H9 (cell line): ENCODE data around the gene PLA2G12B. TPM values are rescaled to one million over a fixed set of nuclear protein-coding genes. Genes with fewer than 3 reads are reported as not detected.

Source experiments
- DNase-seq: peaks from one replicate; pipeline ENCODE4 v3.0.0-alpha.2; 2017
- H2AFZ ChIP-seq: one replicate; pipeline ENCODE4 v1.6.1; 2013; ENCODE audit warnings: mild to moderate bottlenecking, low read length, control low read depth, moderate library complexity
- H2AK5ac ChIP-seq: 2 replicates; pipeline ENCODE4 v1.6.1; 2013; ENCODE audit warnings: low read length, control low read depth, mixed read lengths; ENCODE audit not compliant: insufficient read length
- H2BK120ac ChIP-seq: one replicate; pipeline ENCODE4 v1.6.1; 2013; ENCODE audit warnings: low read depth, mild to moderate bottlenecking, low read length, control low read depth, inconsistent platforms; ENCODE audit not compliant: poor library complexity, severe bottlenecking
- H2BK12ac ChIP-seq: 2 replicates; pipeline ENCODE4 v1.6.1; 2013; ENCODE audit warnings: low read length, control low read depth, mixed read lengths, low read depth; ENCODE audit not compliant: insufficient read length
- H2BK15ac ChIP-seq: 2 replicates; pipeline ENCODE4 v1.6.1; 2013; ENCODE audit warnings: low read depth, low read length, control low read depth
- H2BK20ac ChIP-seq: one replicate; pipeline ENCODE4 v1.6.1; 2013; ENCODE audit warnings: low read depth, mild to moderate bottlenecking, low read length, control low read depth, inconsistent platforms; ENCODE audit not compliant: poor library complexity, severe bottlenecking
- H2BK5ac ChIP-seq: 2 replicates; pipeline ENCODE4 v1.6.1; 2013; ENCODE audit warnings: low read length, control low read depth, mixed read lengths; ENCODE audit not compliant: insufficient read length
- H3K14ac ChIP-seq: 2 replicates; pipeline ENCODE4 v1.6.1; 2013; ENCODE audit warnings: low read length, control low read depth; ENCODE audit not compliant: insufficient read depth
- H3K18ac ChIP-seq: 2 replicates; pipeline ENCODE4 v1.6.1; 2013; ENCODE audit warnings: low read depth, mild to moderate bottlenecking, mixed read lengths, low read length, control low read depth; ENCODE audit not compliant: insufficient read length
- H3K23ac ChIP-seq: 2 replicates; pipeline ENCODE4 v1.6.1; 2013; ENCODE audit warnings: low read length, control low read depth, mixed read lengths, low read depth; ENCODE audit not compliant: insufficient read length
- H3K23me2 ChIP-seq: 2 replicates; pipeline ENCODE4 v1.6.1; 2013; ENCODE audit warnings: low read depth, mild to moderate bottlenecking, mixed read lengths, low read length, control low read depth; ENCODE audit not compliant: insufficient read length, poor library complexity, severe bottlenecking
- H3K27ac ChIP-seq: 2 replicates; pipeline ENCODE4 v1.5.1; 2013; ENCODE audit warnings: low read length, control low read depth, mixed read lengths, low read depth; ENCODE audit not compliant: insufficient read length
- H3K27me3 ChIP-seq: 2 replicates; pipeline ENCODE4 v1.6.1; 2013; ENCODE audit warnings: low read length, control low read depth, inconsistent platforms; ENCODE audit not compliant: insufficient read depth
- H3K4ac ChIP-seq: 2 replicates; pipeline ENCODE4 v1.6.1; 2013; ENCODE audit warnings: low read depth, mild to moderate bottlenecking, control low read depth, inconsistent platforms, low read length, moderate library complexity
- H3K4me1 ChIP-seq: 2 replicates; pipeline ENCODE4 v1.6.1; 2013; ENCODE audit warnings: low read length, control low read depth, inconsistent platforms; ENCODE audit not compliant: insufficient read depth
- H3K4me2 ChIP-seq: 2 replicates; pipeline ENCODE4 v1.6.1; 2013; ENCODE audit warnings: low read length, control low read depth, mixed read lengths; ENCODE audit not compliant: insufficient read length, insufficient read depth
- H3K56ac ChIP-seq: 2 replicates; pipeline ENCODE4 v1.6.1; 2013; ENCODE audit warnings: low read depth, mild to moderate bottlenecking, mixed read lengths, low read length, control low read depth; ENCODE audit not compliant: insufficient read length
- H3K79me1 ChIP-seq: 2 replicates; pipeline ENCODE4 v1.6.1; 2013; ENCODE audit warnings: low read depth, mild to moderate bottlenecking, moderate library complexity, low read length, control low read depth, inconsistent platforms; ENCODE audit not compliant: insufficient read depth, poor library complexity, severe bottlenecking
- H3K79me2 ChIP-seq: 2 replicates; pipeline ENCODE4 v1.6.1; 2013; ENCODE audit warnings: low read length, control low read depth, inconsistent platforms; ENCODE audit not compliant: insufficient read depth
- H3K9ac ChIP-seq: 2 replicates; pipeline ENCODE4 v1.6.1; 2013; ENCODE audit warnings: low read length, control low read depth, mixed read lengths; ENCODE audit not compliant: insufficient read length; ENCODE audit errors: extremely low read depth
- H3K9me3 ChIP-seq: one replicate; pipeline ENCODE4 v1.6.1; 2013; ENCODE audit warnings: low read depth, low read length, inconsistent platforms; ENCODE audit not compliant: control insufficient read depth
- H3T11ph ChIP-seq: one replicate; pipeline ENCODE4 v1.6.1; 2013; ENCODE audit warnings: mild to moderate bottlenecking, low read length, control low read depth, inconsistent platforms
- H4K20me1 ChIP-seq: one replicate; pipeline ENCODE4 v1.6.1; 2013; ENCODE audit not compliant: control insufficient read depth, insufficient read length, insufficient read depth
- H4K5ac ChIP-seq: 2 replicates; pipeline ENCODE4 v1.6.1; 2013; ENCODE audit warnings: low read depth, mild to moderate bottlenecking, mixed read lengths, low read length, control low read depth; ENCODE audit not compliant: insufficient read length
- H4K8ac ChIP-seq: replicated peaks from 2 replicates; pipeline ENCODE4 v1.6.1; 2013; ENCODE audit warnings: low read length, control low read depth, mixed read lengths, low read depth; ENCODE audit not compliant: insufficient read length
- H4K91ac ChIP-seq: 2 replicates; pipeline ENCODE4 v1.6.1; 2013; ENCODE audit warnings: low read depth, mild to moderate bottlenecking, moderate library complexity, mixed read lengths, low read length, control low read depth; ENCODE audit not compliant: insufficient read length
- H3K27ac Mint-ChIP-seq, 3 experiments: 2 replicates in 2 of 3; 3 replicates in 1 of 3; pipeline ENCODE4 v1.8.0; 2020 to 2021; ENCODE audit warnings: mixed read lengths in 3 of 3, mild to moderate bottlenecking in 1 of 3, moderate library complexity in 1 of 3
- H3K27me3 Mint-ChIP-seq: 2 replicates; pipeline ENCODE4 v1.8.0; 2021; ENCODE audit warnings: low read depth, mild to moderate bottlenecking, moderate library complexity, mixed read lengths
- H3K36me3 Mint-ChIP-seq, 3 experiments: 2 replicates in 2 of 3; 3 replicates in 1 of 3; pipeline ENCODE4 v1.8.0; 2020 to 2021; ENCODE audit warnings: low read depth in 3 of 3, mixed read lengths in 3 of 3; ENCODE audit not compliant: insufficient read depth in 1 of 3
- H3K4me1 Mint-ChIP-seq, 2 experiments: 2 replicates each; pipeline ENCODE4 v1.8.0; 2020; ENCODE audit warnings: mixed read lengths in 2 of 2
- H3K4me3 Mint-ChIP-seq, 2 experiments: 2 replicates in 1 of 2; 3 replicates in 1 of 2; pipeline ENCODE4 v1.8.0; 2020 to 2021; ENCODE audit warnings: mild to moderate bottlenecking in 2 of 2, mixed read lengths in 2 of 2, moderate library complexity in 1 of 2
- H3K9me3 Mint-ChIP-seq, 2 experiments: 2 replicates in 1 of 2; 3 replicates in 1 of 2; pipeline ENCODE4 v1.8.0; 2020; ENCODE audit warnings: mild to moderate bottlenecking in 2 of 2, mixed read lengths in 2 of 2, moderate library complexity in 1 of 2
- total RNA-seq: library from RNA; stranded (reverse); gene quantifications from 2 replicates; pipeline ENCODE4 v1.2.1, GENCODE V29; 2021
- TF ChIP-seq, protein P1 (sequence below): fragments of 200-600 bp; sonication (generic); conservative IDR thresholded peaks from 3 replicates; pipeline ENCODE4 v1.8.0; 2021; ENCODE audit warnings: antibody characterized with exemption, mild to moderate bottlenecking

Gene PLA2G12B
- total RNA-seq, 1 experiment from 2014 or later: not detected

GRCh38 chr10:72956001-72956400 is 1.4 kb upstream of the PLA2G12B start:
- H3K36me3 Mint-ChIP-seq: no peaks in the 10 kb centered on the region
- no peak overlapping the region for H3T11ph ChIP-seq
- no peaks in the 10 kb centered on the region for H3K79me2 ChIP-seq
- no peak overlapping the region for H2BK20ac ChIP-seq
- H4K8ac ChIP-seq: no peak overlapping the region
- no peak overlapping the region for H3K4me2 ChIP-seq
- H3K27me3 ChIP-seq: no peaks in the 10 kb centered on the region; the same call in 1 of the 2 replicates
- no peak overlapping the region for H3K18ac ChIP-seq
- no peak overlapping the region for H2BK12ac ChIP-seq
- H2BK120ac ChIP-seq: no peak overlapping the region
- peaks cover 27 to 28% of the 10 kb centered on the region in 2 experiments for H3K4me1 Mint-ChIP-seq
- no peak overlapping the region for H2BK5ac ChIP-seq
- no peaks in the 10 kb centered on the region for H3K9me3 ChIP-seq
- no peak overlapping the region for H3K27ac ChIP-seq
- no peak overlapping the region for H2AK5ac ChIP-seq
- no peak for DNase-seq
- no peak overlapping the region for H2BK15ac ChIP-seq
- H2AFZ ChIP-seq: no peak overlapping the region
- H3K27ac Mint-ChIP-seq: no peak overlapping the region
- H3K14ac ChIP-seq: no peak overlapping the region
- H3K56ac ChIP-seq: no peak overlapping the region
- H3K9me3 Mint-ChIP-seq: no peaks in the 10 kb centered on the region
- H3K4me3 Mint-ChIP-seq: no peak overlapping the region
- no peaks in the 10 kb centered on the region; the same call in 1 of the 2 replicates for H3K27me3 Mint-ChIP-seq
- H3K9ac ChIP-seq: no peak overlapping the region
- no peak overlapping the region for H4K5ac ChIP-seq
- H4K20me1 ChIP-seq: no peaks in the 10 kb centered on the region
- TF ChIP-seq, protein P1, sequence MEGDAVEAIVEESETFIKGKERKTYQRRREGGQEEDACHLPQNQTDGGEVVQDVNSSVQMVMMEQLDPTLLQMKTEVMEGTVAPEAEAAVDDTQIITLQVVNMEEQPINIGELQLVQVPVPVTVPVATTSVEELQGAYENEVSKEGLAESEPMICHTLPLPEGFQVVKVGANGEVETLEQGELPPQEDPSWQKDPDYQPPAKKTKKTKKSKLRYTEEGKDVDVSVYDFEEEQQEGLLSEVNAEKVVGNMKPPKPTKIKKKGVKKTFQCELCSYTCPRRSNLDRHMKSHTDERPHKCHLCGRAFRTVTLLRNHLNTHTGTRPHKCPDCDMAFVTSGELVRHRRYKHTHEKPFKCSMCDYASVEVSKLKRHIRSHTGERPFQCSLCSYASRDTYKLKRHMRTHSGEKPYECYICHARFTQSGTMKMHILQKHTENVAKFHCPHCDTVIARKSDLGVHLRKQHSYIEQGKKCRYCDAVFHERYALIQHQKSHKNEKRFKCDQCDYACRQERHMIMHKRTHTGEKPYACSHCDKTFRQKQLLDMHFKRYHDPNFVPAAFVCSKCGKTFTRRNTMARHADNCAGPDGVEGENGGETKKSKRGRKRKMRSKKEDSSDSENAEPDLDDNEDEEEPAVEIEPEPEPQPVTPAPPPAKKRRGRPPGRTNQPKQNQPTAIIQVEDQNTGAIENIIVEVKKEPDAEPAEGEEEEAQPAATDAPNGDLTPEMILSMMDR: no peak
- no peaks in the 10 kb centered on the region for H3K79me1 ChIP-seq
- no peak overlapping the region for H3K23ac ChIP-seq
- no peak overlapping the region for H4K91ac ChIP-seq
- H3K23me2 ChIP-seq: no peaks in the 10 kb centered on the region
- no peak overlapping the region for H3K4ac ChIP-seq
- no peaks in the 10 kb centered on the region; the same call in 1 of the 2 replicates for H3K4me1 ChIP-seq
